Neural cell (in vitro differentiated cells): ENCODE data around the gene COLEC11. TPM values are rescaled to one million over a fixed set of nuclear protein-coding genes. Genes with fewer than 3 reads are reported as not detected.

Source experiments
- H2AFZ ChIP-seq: fragments of 200-600, 300-800 bp; sonication (generic), shearing (Covaris generic); 2 replicates; pipeline ENCODE4 v1.6.0; 2014; ENCODE audit warnings: low read depth, mild to moderate bottlenecking, antibody characterized with exemption, low read length, moderate library complexity
- H3F3A ChIP-seq: fragments of 200-600 bp; shearing (Covaris generic); 2 replicates; pipeline ENCODE4 v1.6.1; 2016; ENCODE audit warnings: mild to moderate bottlenecking, moderate library complexity, mixed read lengths, antibody characterized with exemption, low read length; ENCODE audit not compliant: insufficient read depth, poor library complexity, severe bottlenecking
- H3K27ac ChIP-seq: fragments of 200-600, 300-800 bp; sonication (generic), shearing (Covaris generic); 2 replicates; pipeline ENCODE4 v1.5.1; 2014; ENCODE audit warnings: mild to moderate bottlenecking, low read length, moderate library complexity
- H3K27me3 ChIP-seq: fragments of 300-800, 200-600 bp; sonication (generic), shearing (Covaris generic); 2 replicates; pipeline ENCODE4 v1.6.0; 2014; ENCODE audit warnings: mild to moderate bottlenecking, low read depth, low read length, moderate library complexity; ENCODE audit not compliant: insufficient read depth
- H3K36me3 ChIP-seq: fragments of 300-800, 200-600 bp; sonication (generic), shearing (Covaris generic); 2 replicates; pipeline ENCODE4 v1.5.1; 2014; ENCODE audit warnings: mild to moderate bottlenecking, antibody characterized with exemption, low read length, moderate library complexity; ENCODE audit not compliant: insufficient read depth
- H3K4me2 ChIP-seq: fragments of 300-800, 200-600 bp; sonication (generic), shearing (Covaris generic); 2 replicates; pipeline ENCODE4 v1.6.0; 2014; ENCODE audit warnings: mild to moderate bottlenecking, low read length
- H3K4me3 ChIP-seq: fragments of 300-800, 200-600 bp; sonication (generic), shearing (Covaris generic); 2 replicates; pipeline ENCODE4 v1.5.1; 2014; ENCODE audit warnings: mild to moderate bottlenecking, low read length, moderate library complexity
- H3K79me2 ChIP-seq: fragments of 200-600 bp; shearing (Covaris generic); replicated peaks from 2 replicates; pipeline ENCODE4 v1.6.0; 2014; ENCODE audit warnings: mild to moderate bottlenecking, low read length, moderate library complexity; ENCODE audit not compliant: insufficient read depth
- H3K9ac ChIP-seq: fragments of 300-800, 200-600 bp; sonication (generic), shearing (Covaris generic); 2 replicates; pipeline ENCODE4 v1.6.1; 2016; ENCODE audit warnings: mild to moderate bottlenecking, low read length, mixed read lengths
- H3K9me2 ChIP-seq: fragments of 200-600 bp; shearing (Covaris generic); 2 replicates; pipeline ENCODE4 v1.6.1; 2016; ENCODE audit warnings: mild to moderate bottlenecking, low read length, mixed read lengths; ENCODE audit not compliant: insufficient read depth
- H3K9me3 ChIP-seq: fragments of 200-600, 300-800 bp; sonication (generic), shearing (Covaris generic); 2 replicates; pipeline ENCODE4 v1.6.1; 2016; ENCODE audit warnings: mild to moderate bottlenecking, mixed run types, low read length, moderate library complexity, mixed read lengths
- H4K20me1 ChIP-seq: fragments of 200-600 bp; shearing (Covaris generic); 2 replicates; pipeline ENCODE4 v1.6.1; 2016; ENCODE audit warnings: mild to moderate bottlenecking, mixed run types; ENCODE audit not compliant: insufficient read depth
- EP300 ChIP-seq: fragments of 450-650 bp; conservative IDR thresholded peaks from 2 replicates; pipeline ENCODE4 v1.6.1; 2014; ENCODE audit warnings: antibody characterized with exemption, mild to moderate bottlenecking, moderate library complexity; ENCODE audit not compliant: poor library complexity, severe bottlenecking
- EZH2 ChIP-seq: fragments of 200-600, 300-800 bp; shearing (Covaris generic), sonication (generic); IDR thresholded peaks from 2 replicates; pipeline ENCODE4 v1.6.1; 2014; ENCODE audit warnings: antibody characterized with exemption, low read length, borderline replicate concordance, mild to moderate bottlenecking; ENCODE audit not compliant: insufficient read depth, poor library complexity, severe bottlenecking
- MXI1 ChIP-seq: fragments of 450-650 bp; conservative IDR thresholded peaks from 2 replicates; pipeline ENCODE4 v1.6.1; 2014; ENCODE audit warnings: antibody characterized with exemption, mild to moderate bottlenecking; ENCODE audit not compliant: poor library complexity, severe bottlenecking
- POLR2AphosphoS5 ChIP-seq: IDR thresholded peaks from 2 replicates; pipeline ENCODE4 v1.6.1; 2012
- RAD21 ChIP-seq: fragments of 450-650 bp; conservative IDR thresholded peaks from 2 replicates; pipeline ENCODE4 v1.6.1; 2014; ENCODE audit warnings: antibody characterized with exemption, mild to moderate bottlenecking, moderate library complexity
- SMC3 ChIP-seq: fragments of 450-650 bp; conservative IDR thresholded peaks from 2 replicates; pipeline ENCODE4 v1.6.1; 2014; ENCODE audit warnings: antibody characterized with exemption, mild to moderate bottlenecking, moderate library complexity; ENCODE audit not compliant: poor library complexity
- TAF1 ChIP-seq: IDR thresholded peaks from 2 replicates; pipeline ENCODE4 v1.6.1; 2012; ENCODE audit warnings: low read depth
- polyA plus RNA-seq: library from polyadenylated mRNA; depleted of rRNA; stranded (reverse); fragments of >200 nt; gene quantifications from 2 replicates; pipeline ENCODE4 v1.2.3, GENCODE V29; 2014
- TF ChIP-seq, protein P1 (sequence below): IDR thresholded peaks from 2 replicates; pipeline ENCODE4 v1.6.1; 2012; ENCODE audit warnings: borderline replicate concordance
- TF ChIP-seq, protein P2 (sequence below): fragments of 450-650 bp; IDR thresholded peaks from 2 replicates; pipeline ENCODE4 v1.5.1; 2014; ENCODE audit warnings: antibody characterized with exemption, mild to moderate bottlenecking, moderate library complexity; ENCODE audit not compliant: poor library complexity, severe bottlenecking

Gene COLEC11
- polyA plus RNA-seq, 1 donor from 2014 or later = 4.0 TPM

DNA sequence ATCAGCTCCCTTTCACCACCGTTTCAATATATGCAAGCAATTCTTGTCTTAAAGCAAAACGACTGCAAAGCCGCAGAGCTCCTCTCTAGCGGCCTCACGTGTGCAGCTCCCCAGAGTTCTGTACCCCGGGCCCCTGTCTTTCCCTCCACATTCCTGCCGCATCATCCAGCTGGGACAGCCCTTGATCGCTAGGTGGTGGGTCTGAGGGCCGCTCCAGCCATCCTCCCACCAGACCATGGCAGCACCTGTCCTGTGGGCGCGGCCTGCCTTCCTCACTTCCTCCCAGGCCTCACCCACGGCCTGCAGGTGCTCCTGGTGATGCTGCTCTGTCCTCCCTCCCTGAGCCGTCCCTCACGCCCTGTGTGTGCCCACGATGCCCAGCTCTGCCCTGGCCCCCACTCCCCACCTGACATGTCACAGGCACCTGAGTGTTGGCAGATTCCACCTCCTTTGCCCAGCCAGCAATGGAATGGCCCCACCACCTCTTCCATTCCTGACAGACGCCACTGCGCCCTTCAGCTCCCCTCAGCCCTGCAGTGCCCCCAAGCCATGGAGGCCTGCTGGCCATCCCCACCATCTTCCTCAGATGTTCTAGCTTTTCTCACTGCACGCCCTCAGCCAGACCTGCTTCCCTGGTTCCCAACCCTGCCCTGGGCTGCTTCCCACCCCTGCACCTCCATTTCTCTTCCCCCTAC is 47.8 kb downstream of the COLEC11 start:
- H3K27me3 ChIP-seq = no peaks in the 10 kb centered on the region
- no peak overlapping the region for H3K4me3 ChIP-seq
- H3K36me3 ChIP-seq = no peaks in the 10 kb centered on the region
- H3K27ac ChIP-seq = no peak overlapping the region
- TF ChIP-seq, protein P1, sequence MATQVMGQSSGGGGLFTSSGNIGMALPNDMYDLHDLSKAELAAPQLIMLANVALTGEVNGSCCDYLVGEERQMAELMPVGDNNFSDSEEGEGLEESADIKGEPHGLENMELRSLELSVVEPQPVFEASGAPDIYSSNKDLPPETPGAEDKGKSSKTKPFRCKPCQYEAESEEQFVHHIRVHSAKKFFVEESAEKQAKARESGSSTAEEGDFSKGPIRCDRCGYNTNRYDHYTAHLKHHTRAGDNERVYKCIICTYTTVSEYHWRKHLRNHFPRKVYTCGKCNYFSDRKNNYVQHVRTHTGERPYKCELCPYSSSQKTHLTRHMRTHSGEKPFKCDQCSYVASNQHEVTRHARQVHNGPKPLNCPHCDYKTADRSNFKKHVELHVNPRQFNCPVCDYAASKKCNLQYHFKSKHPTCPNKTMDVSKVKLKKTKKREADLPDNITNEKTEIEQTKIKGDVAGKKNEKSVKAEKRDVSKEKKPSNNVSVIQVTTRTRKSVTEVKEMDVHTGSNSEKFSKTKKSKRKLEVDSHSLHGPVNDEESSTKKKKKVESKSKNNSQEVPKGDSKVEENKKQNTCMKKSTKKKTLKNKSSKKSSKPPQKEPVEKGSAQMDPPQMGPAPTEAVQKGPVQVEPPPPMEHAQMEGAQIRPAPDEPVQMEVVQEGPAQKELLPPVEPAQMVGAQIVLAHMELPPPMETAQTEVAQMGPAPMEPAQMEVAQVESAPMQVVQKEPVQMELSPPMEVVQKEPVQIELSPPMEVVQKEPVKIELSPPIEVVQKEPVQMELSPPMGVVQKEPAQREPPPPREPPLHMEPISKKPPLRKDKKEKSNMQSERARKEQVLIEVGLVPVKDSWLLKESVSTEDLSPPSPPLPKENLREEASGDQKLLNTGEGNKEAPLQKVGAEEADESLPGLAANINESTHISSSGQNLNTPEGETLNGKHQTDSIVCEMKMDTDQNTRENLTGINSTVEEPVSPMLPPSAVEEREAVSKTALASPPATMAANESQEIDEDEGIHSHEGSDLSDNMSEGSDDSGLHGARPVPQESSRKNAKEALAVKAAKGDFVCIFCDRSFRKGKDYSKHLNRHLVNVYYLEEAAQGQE = no peak
- TF ChIP-seq, protein P2, sequence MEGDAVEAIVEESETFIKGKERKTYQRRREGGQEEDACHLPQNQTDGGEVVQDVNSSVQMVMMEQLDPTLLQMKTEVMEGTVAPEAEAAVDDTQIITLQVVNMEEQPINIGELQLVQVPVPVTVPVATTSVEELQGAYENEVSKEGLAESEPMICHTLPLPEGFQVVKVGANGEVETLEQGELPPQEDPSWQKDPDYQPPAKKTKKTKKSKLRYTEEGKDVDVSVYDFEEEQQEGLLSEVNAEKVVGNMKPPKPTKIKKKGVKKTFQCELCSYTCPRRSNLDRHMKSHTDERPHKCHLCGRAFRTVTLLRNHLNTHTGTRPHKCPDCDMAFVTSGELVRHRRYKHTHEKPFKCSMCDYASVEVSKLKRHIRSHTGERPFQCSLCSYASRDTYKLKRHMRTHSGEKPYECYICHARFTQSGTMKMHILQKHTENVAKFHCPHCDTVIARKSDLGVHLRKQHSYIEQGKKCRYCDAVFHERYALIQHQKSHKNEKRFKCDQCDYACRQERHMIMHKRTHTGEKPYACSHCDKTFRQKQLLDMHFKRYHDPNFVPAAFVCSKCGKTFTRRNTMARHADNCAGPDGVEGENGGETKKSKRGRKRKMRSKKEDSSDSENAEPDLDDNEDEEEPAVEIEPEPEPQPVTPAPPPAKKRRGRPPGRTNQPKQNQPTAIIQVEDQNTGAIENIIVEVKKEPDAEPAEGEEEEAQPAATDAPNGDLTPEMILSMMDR = no peak
- TF ChIP-seq POLR2AphosphoS5 = no peak
- TF ChIP-seq RAD21 = no peak
- no peak for TF ChIP-seq EP300
- TF ChIP-seq EZH2 = no peak
- TF ChIP-seq SMC3 = no peak
- no peak for TF ChIP-seq TAF1
- no peak for TF ChIP-seq MXI1
- no peak overlapping the region for H3K4me2 ChIP-seq
- H2AFZ ChIP-seq = no peak overlapping the region
- no peaks in the 10 kb centered on the region for H4K20me1 ChIP-seq
- no peaks in the 10 kb centered on the region for H3K79me2 ChIP-seq
- H3K9me3 ChIP-seq = no peaks in the 10 kb centered on the region
- no peaks in the 10 kb centered on the region for H3K9me2 ChIP-seq
- H3F3A ChIP-seq = no peaks in the 10 kb centered on the region
- H3K9ac ChIP-seq = no peak overlapping the region

- no peak overlapping the region for H2AFZ ChIP-seq
- H3K9ac ChIP-seq = no peak overlapping the region
- no peaks in the 10 kb centered on the region for H3K9me3 ChIP-seq
- H3K27me3 ChIP-seq = no peaks in the 10 kb centered on the region
- H4K20me1 ChIP-seq = no peaks in the 10 kb centered on the region
- no peak overlapping the region for H3K4me3 ChIP-seq
- H3K9me2 ChIP-seq = no peaks in the 10 kb centered on the region
- H3K27ac ChIP-seq = no peak overlapping the region
- H3K4me2 ChIP-seq = no peak overlapping the region
- H3F3A ChIP-seq = no peaks in the 10 kb centered on the region
- no peaks in the 10 kb centered on the region for H3K79me2 ChIP-seq
- no peak for TF ChIP-seq POLR2AphosphoS5
- no peak for TF ChIP-seq MXI1
- TF ChIP-seq, protein P1 = no peak
- TF ChIP-seq EP300 = no peak
- no peaks in the 10 kb centered on the region for H3K36me3 ChIP-seq
Observed at GRCh38 chr2:3643371-3644245, 48.7 kb downstream of the COLEC11 start.
